ENCODE data around the gene MED10.

DNA sequence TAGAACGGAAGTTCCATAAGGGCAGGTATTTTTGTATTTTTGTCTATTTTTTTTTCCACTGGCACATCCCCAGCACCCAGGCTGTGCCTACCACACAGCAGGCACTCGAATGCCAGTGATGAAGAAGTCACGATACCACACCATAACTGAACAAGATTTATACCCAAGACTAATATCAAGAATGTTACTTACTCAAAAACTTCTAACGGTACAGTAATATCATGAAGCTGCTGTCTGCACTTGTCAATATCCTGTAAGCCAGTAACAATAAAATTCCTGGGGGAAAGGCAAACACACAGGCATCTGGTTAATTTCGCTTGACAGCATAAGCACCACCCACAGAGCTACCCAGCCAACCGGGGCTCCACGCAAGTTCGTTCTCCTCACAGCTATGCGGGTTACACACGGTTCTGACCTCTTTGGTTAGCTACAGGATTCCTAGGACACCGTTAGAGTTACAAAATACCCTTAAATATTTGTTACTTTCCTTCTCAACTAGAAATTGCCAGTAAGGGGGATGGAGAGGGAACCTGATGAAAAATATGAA lies 1.3 kb downstream of the MED10 start:
- TF ChIP-seq, protein P1, sequence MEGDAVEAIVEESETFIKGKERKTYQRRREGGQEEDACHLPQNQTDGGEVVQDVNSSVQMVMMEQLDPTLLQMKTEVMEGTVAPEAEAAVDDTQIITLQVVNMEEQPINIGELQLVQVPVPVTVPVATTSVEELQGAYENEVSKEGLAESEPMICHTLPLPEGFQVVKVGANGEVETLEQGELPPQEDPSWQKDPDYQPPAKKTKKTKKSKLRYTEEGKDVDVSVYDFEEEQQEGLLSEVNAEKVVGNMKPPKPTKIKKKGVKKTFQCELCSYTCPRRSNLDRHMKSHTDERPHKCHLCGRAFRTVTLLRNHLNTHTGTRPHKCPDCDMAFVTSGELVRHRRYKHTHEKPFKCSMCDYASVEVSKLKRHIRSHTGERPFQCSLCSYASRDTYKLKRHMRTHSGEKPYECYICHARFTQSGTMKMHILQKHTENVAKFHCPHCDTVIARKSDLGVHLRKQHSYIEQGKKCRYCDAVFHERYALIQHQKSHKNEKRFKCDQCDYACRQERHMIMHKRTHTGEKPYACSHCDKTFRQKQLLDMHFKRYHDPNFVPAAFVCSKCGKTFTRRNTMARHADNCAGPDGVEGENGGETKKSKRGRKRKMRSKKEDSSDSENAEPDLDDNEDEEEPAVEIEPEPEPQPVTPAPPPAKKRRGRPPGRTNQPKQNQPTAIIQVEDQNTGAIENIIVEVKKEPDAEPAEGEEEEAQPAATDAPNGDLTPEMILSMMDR (IDR thresholded peaks at IDR 0.05; ENCODE audit: low read length): no peak
- no peak for TF ChIP-seq EZH2 (IDR thresholded peaks at IDR 0.05; ENCODE audit: borderline replicate concordance, low read length)
